ENCODE data around the gene DOC2A. TPM values are rescaled to one million over a fixed set of nuclear protein-coding genes. Genes with fewer than 3 reads are reported as not detected.

DOC2A gene
- total and polyA plus RNA-seq, 9 of the 15 experiments (the other 6 are each of a cell fraction or from before 2014, with no cell fraction given), result 0.03 to 0.38 (median 0.28) TPM; not detected in 1

Other genes starting within 250 kb of the DOC2A start
Only the 7 nearest of the 27 such genes appear.
- gene TMEM219, start 48.9 kb downstream of the DOC2A start, total RNA-seq (2014; rRNA removed), result 56.4 and 60.5 TPM in 2 replicates
- gene TMEM219, start 48.9 kb downstream of the DOC2A start, total RNA-seq (2014; rRNA removed; fragmentation: Illumina TruSeq; extraction: Trizol), result 34.1 and 35.3 TPM in 2 replicates
- 46.4 and 46.8 TPM in 2 replicates for gene TMEM219, start 48.9 kb downstream of the DOC2A start, total RNA-seq (2015; rRNA removed; fragmentation: Illumina TruSeq; extraction: Trizol)
- 57.7 and 64.6 TPM in 2 replicates for gene TMEM219, start 48.9 kb downstream of the DOC2A start, total RNA-seq (2021)
- gene TMEM219, start 48.9 kb downstream of the DOC2A start, polyA plus RNA-seq (2011; rRNA removed), result 55.5 and 85.5 TPM in 2 replicates
- 41.5 and 48.3 TPM in 2 replicates for gene TMEM219, start 48.9 kb downstream of the DOC2A start, polyA plus RNA-seq (2014; fragmentation: Illumina TruSeq; extraction: Trizol)
- gene TMEM219, start 48.9 kb downstream of the DOC2A start, polyA plus RNA-seq (2014; fragmentation: Nextera tagmentation; extraction: Ambion mirVana), result 10 to 100 TPM; 49.4 to 57.1 TPM
- 62.8 and 74.4 TPM in 2 replicates for gene TMEM219, start 48.9 kb downstream of the DOC2A start, polyA plus RNA-seq (2014; rRNA removed)
- 29.3 and 33.3 TPM in 2 replicates for gene TAOK2, start 37.2 kb downstream of the DOC2A start, total RNA-seq (2014; rRNA removed)
- gene TAOK2, start 37.2 kb downstream of the DOC2A start, total RNA-seq (2014; rRNA removed; fragmentation: Illumina TruSeq; extraction: Trizol), result 7.1 and 8.5 TPM in 2 replicates
- 20.1 and 21.7 TPM in 2 replicates for gene TAOK2, start 37.2 kb downstream of the DOC2A start, total RNA-seq (2015; rRNA removed; fragmentation: Illumina TruSeq; extraction: Trizol)
- 34.0 and 41.8 TPM in 2 replicates for gene TAOK2, start 37.2 kb downstream of the DOC2A start, total RNA-seq (2021)
- 13.7 and 19.6 TPM in 2 replicates for gene TAOK2, start 37.2 kb downstream of the DOC2A start, polyA plus RNA-seq (2011; rRNA removed)
- gene TAOK2, start 37.2 kb downstream of the DOC2A start, polyA plus RNA-seq (2014; fragmentation: Illumina TruSeq; extraction: Trizol), result 11.6 and 16.5 TPM in 2 replicates
- under 1 TPM; 0.10 to 0.11 TPM for gene TAOK2, start 37.2 kb downstream of the DOC2A start, polyA plus RNA-seq (2014; fragmentation: Nextera tagmentation; extraction: Ambion mirVana)
- gene TAOK2, start 37.2 kb downstream of the DOC2A start, polyA plus RNA-seq (2014; rRNA removed), result 22.6 and 27.7 TPM in 2 replicates
- 34.6 and 38.2 TPM in 2 replicates for gene HIRIP3, start 15.4 kb downstream of the DOC2A start, total RNA-seq (2014; rRNA removed)
- 6.7 and 8.6 TPM in 2 replicates for gene HIRIP3, start 15.4 kb downstream of the DOC2A start, total RNA-seq (2014; rRNA removed; fragmentation: Illumina TruSeq; extraction: Trizol)
- 16.9 and 18.2 TPM in 2 replicates for gene HIRIP3, start 15.4 kb downstream of the DOC2A start, total RNA-seq (2015; rRNA removed; fragmentation: Illumina TruSeq; extraction: Trizol)
- 27.5 and 28.2 TPM in 2 replicates for gene HIRIP3, start 15.4 kb downstream of the DOC2A start, total RNA-seq (2021)
- gene HIRIP3, start 15.4 kb downstream of the DOC2A start, polyA plus RNA-seq (2011; rRNA removed), result 10.6 and 13.3 TPM in 2 replicates
- gene HIRIP3, start 15.4 kb downstream of the DOC2A start, polyA plus RNA-seq (2014; fragmentation: Illumina TruSeq; extraction: Trizol), result 25.1 and 28.8 TPM in 2 replicates
- 1 to 10 TPM; 3.3 to 5.6 TPM for gene HIRIP3, start 15.4 kb downstream of the DOC2A start, polyA plus RNA-seq (2014; fragmentation: Nextera tagmentation; extraction: Ambion mirVana)
- 27.3 and 38.0 TPM in 2 replicates for gene HIRIP3, start 15.4 kb downstream of the DOC2A start, polyA plus RNA-seq (2014; rRNA removed)
- gene INO80E, start 14.8 kb downstream of the DOC2A start, total RNA-seq (2014; rRNA removed), result 75.3 and 77.4 TPM in 2 replicates
- 28.5 and 30.9 TPM in 2 replicates for gene INO80E, start 14.8 kb downstream of the DOC2A start, total RNA-seq (2014; rRNA removed; fragmentation: Illumina TruSeq; extraction: Trizol)
- 49.3 and 51.7 TPM in 2 replicates for gene INO80E, start 14.8 kb downstream of the DOC2A start, total RNA-seq (2015; rRNA removed; fragmentation: Illumina TruSeq; extraction: Trizol)
- 73.3 and 88.6 TPM in 2 replicates for gene INO80E, start 14.8 kb downstream of the DOC2A start, total RNA-seq (2021)
- gene INO80E, start 14.8 kb downstream of the DOC2A start, polyA plus RNA-seq (2011; rRNA removed), result 22.8 and 23.4 TPM in 2 replicates
- gene INO80E, start 14.8 kb downstream of the DOC2A start, polyA plus RNA-seq (2014; fragmentation: Illumina TruSeq; extraction: Trizol), result 102 and 107 TPM in 2 replicates
- gene INO80E, start 14.8 kb downstream of the DOC2A start, polyA plus RNA-seq (2014; fragmentation: Nextera tagmentation; extraction: Ambion mirVana), result under 1 TPM; 0.31 to 0.56 TPM
- gene INO80E, start 14.8 kb downstream of the DOC2A start, polyA plus RNA-seq (2014; rRNA removed), result 71.2 and 75.1 TPM in 2 replicates
- not detected in 2 replicates for gene C16orf92, start 12.2 kb upstream of the DOC2A start, total RNA-seq (2014; rRNA removed)
- not detected in 2 replicates for gene C16orf92, start 12.2 kb upstream of the DOC2A start, total RNA-seq (2014; rRNA removed; fragmentation: Illumina TruSeq; extraction: Trizol)
- not detected in 2 replicates for gene C16orf92, start 12.2 kb upstream of the DOC2A start, total RNA-seq (2015; rRNA removed; fragmentation: Illumina TruSeq; extraction: Trizol)
- gene C16orf92, start 12.2 kb upstream of the DOC2A start, total RNA-seq (2021), result not detected in 2 replicates
- gene C16orf92, start 12.2 kb upstream of the DOC2A start, polyA plus RNA-seq (2011; rRNA removed), result not detected in 2 replicates
- gene C16orf92, start 12.2 kb upstream of the DOC2A start, polyA plus RNA-seq (2014; fragmentation: Illumina TruSeq; extraction: Trizol), result not detected in 2 replicates
- gene C16orf92, start 12.2 kb upstream of the DOC2A start, polyA plus RNA-seq (2014; fragmentation: Nextera tagmentation; extraction: Ambion mirVana), result not detected
- not detected in 2 replicates for gene C16orf92, start 12.2 kb upstream of the DOC2A start, polyA plus RNA-seq (2014; rRNA removed)
- 0.08 and 0.23 TPM in 2 replicates for gene TLCD3B, start 20.2 kb upstream of the DOC2A start, total RNA-seq (2014; rRNA removed)
- not detected in 2 replicates for gene TLCD3B, start 20.2 kb upstream of the DOC2A start, total RNA-seq (2014; rRNA removed; fragmentation: Illumina TruSeq; extraction: Trizol)
- 0.19 TPM in 1 of 2 replicates, not detected in the other for gene TLCD3B, start 20.2 kb upstream of the DOC2A start, total RNA-seq (2015; rRNA removed; fragmentation: Illumina TruSeq; extraction: Trizol)
- gene TLCD3B, start 20.2 kb upstream of the DOC2A start, total RNA-seq (2021), result 0.20 and 0.22 TPM in 2 replicates
- gene TLCD3B, start 20.2 kb upstream of the DOC2A start, polyA plus RNA-seq (2011; rRNA removed), result 0.10 and 0.84 TPM in 2 replicates
- 0.47 and 0.52 TPM in 2 replicates for gene TLCD3B, start 20.2 kb upstream of the DOC2A start, polyA plus RNA-seq (2014; fragmentation: Illumina TruSeq; extraction: Trizol)
- gene TLCD3B, start 20.2 kb upstream of the DOC2A start, polyA plus RNA-seq (2014; fragmentation: Nextera tagmentation; extraction: Ambion mirVana), result not detected
- gene TLCD3B, start 20.2 kb upstream of the DOC2A start, polyA plus RNA-seq (2014; rRNA removed), result 0.24 and 0.43 TPM in 2 replicates
- gene ALDOA, start 54.7 kb upstream of the DOC2A start, total RNA-seq (2014; rRNA removed), result 1,524 and 2,127 TPM in 2 replicates
- 349 and 485 TPM in 2 replicates for gene ALDOA, start 54.7 kb upstream of the DOC2A start, total RNA-seq (2014; rRNA removed; fragmentation: Illumina TruSeq; extraction: Trizol)
- 1,293 TPM in 2 replicates for gene ALDOA, start 54.7 kb upstream of the DOC2A start, total RNA-seq (2015; rRNA removed; fragmentation: Illumina TruSeq; extraction: Trizol)
- gene ALDOA, start 54.7 kb upstream of the DOC2A start, total RNA-seq (2021), result 2,182 and 2,224 TPM in 2 replicates
- 1,608 and 2,690 TPM in 2 replicates for gene ALDOA, start 54.7 kb upstream of the DOC2A start, polyA plus RNA-seq (2011; rRNA removed)
- 1,472 and 2,010 TPM in 2 replicates for gene ALDOA, start 54.7 kb upstream of the DOC2A start, polyA plus RNA-seq (2014; fragmentation: Illumina TruSeq; extraction: Trizol)
- 100 to 1,000 TPM; 311 to 650 TPM for gene ALDOA, start 54.7 kb upstream of the DOC2A start, polyA plus RNA-seq (2014; fragmentation: Nextera tagmentation; extraction: Ambion mirVana)
- gene ALDOA, start 54.7 kb upstream of the DOC2A start, polyA plus RNA-seq (2014; rRNA removed), result 1,079 and 1,272 TPM in 2 replicates